ENCODE measurements around the gene FURIN.

DNA sequence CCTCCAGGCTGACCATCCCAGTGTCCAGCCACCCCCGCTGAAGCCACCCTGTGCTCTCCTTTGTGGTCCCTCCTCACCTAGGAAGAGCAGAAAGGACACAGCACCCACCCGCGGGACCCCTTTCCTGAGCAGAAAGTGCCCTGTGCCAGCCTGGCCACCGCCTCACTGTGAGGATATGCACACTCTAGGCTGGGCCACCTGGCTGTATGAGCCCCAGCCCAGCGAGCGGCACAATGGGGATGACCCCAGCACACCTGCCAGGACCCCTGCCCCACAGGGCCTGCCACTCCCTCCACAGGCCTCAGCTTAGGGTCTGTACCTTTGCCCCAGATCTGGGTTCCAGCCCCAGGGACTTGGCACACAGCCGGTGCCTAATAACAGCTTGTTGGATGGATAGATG is 47.9 kb upstream of the FURIN start:
- TF ChIP-seq, protein P1, sequence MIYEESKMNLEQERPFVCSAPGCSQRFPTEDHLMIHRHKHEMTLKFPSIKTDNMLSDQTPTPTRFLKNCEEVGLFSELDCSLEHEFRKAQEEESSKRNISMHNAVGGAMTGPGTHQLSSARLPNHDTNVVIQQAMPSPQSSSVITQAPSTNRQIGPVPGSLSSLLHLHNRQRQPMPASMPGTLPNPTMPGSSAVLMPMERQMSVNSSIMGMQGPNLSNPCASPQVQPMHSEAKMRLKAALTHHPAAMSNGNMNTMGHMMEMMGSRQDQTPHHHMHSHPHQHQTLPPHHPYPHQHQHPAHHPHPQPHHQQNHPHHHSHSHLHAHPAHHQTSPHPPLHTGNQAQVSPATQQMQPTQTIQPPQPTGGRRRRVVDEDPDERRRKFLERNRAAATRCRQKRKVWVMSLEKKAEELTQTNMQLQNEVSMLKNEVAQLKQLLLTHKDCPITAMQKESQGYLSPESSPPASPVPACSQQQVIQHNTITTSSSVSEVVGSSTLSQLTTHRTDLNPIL (CRISPR knock-in tag; IDR thresholded peaks at IDR 0.05; ENCODE audit: low read depth) = no peak
- TF ChIP-seq, protein P2, sequence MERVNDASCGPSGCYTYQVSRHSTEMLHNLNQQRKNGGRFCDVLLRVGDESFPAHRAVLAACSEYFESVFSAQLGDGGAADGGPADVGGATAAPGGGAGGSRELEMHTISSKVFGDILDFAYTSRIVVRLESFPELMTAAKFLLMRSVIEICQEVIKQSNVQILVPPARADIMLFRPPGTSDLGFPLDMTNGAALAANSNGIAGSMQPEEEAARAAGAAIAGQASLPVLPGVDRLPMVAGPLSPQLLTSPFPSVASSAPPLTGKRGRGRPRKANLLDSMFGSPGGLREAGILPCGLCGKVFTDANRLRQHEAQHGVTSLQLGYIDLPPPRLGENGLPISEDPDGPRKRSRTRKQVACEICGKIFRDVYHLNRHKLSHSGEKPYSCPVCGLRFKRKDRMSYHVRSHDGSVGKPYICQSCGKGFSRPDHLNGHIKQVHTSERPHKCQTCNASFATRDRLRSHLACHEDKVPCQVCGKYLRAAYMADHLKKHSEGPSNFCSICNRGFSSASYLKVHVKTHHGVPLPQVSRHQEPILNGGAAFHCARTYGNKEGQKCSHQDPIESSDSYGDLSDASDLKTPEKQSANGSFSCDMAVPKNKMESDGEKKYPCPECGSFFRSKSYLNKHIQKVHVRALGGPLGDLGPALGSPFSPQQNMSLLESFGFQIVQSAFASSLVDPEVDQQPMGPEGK (CRISPR knock-in tag; IDR thresholded peaks at IDR 0.05; ENCODE audit: borderline replicate concordance) = no peak
- TF ChIP-seq PPARA (CRISPR knock-in tag; IDR thresholded peaks at IDR 0.05; ENCODE audit: borderline replicate concordance) (no peak), RARB (CRISPR knock-in tag; IDR thresholded peaks at IDR 0.05) (no peak), ZNF70 (CRISPR knock-in tag; IDR thresholded peaks at IDR 0.05) (no peak), ZFP30 (CRISPR knock-in tag; IDR thresholded peaks at IDR 0.05) (no peak), ZFP3 (CRISPR knock-in tag; IDR thresholded peaks at IDR 0.05) (no peak), GLIS3 (CRISPR knock-in tag; IDR thresholded peaks at IDR 0.05) (no peak), ESRRG (CRISPR knock-in tag; IDR thresholded peaks at IDR 0.05) (no peak), SNAI2 (CRISPR knock-in tag; IDR thresholded peaks at IDR 0.05) (no peak)
- TF ChIP-seq, protein P3, sequence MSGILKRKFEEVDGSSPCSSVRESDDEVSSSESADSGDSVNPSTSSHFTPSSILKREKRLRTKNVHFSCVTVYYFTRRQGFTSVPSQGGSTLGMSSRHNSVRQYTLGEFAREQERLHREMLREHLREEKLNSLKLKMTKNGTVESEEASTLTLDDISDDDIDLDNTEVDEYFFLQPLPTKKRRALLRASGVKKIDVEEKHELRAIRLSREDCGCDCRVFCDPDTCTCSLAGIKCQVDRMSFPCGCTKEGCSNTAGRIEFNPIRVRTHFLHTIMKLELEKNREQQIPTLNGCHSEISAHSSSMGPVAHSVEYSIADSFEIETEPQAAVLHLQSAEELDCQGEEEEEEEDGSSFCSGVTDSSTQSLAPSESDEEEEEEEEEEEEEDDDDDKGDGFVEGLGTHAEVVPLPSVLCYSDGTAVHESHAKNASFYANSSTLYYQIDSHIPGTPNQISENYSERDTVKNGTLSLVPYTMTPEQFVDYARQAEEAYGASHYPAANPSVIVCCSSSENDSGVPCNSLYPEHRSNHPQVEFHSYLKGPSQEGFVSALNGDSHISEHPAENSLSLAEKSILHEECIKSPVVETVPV (CRISPR knock-in tag; IDR thresholded peaks at IDR 0.05) = no peak

Measured in SK-N-SH treated with all-trans-retinoic acid at 6 μM for 48 hours (cell line).